HepG2 (cell line): ENCODE results near the gene ZNF442. TPM values are rescaled to one million over a fixed set of nuclear protein-coding genes. Genes with fewer than 3 reads are reported as not detected.

Experiments used
- ATF1 ChIP-seq: IDR thresholded peaks from 2 replicates; pipeline ENCODE4 v1.6.1; 2016; ENCODE audit warnings: mild to moderate bottlenecking, control low read depth
- FOXO4 ChIP-seq: sonication (generic); formaldehyde crosslinking; conservative IDR thresholded peaks from 2 replicates; pipeline ENCODE4 v1.8.1; 2023; ENCODE audit warnings: missing genetic modification reagents
- GZF1 ChIP-seq: sonication (generic); formaldehyde crosslinking; IDR thresholded peaks from 2 replicates; pipeline ENCODE4 v1.5.1; 2020; ENCODE audit warnings: mild to moderate bottlenecking, missing genetic modification reagents
- HDAC6 ChIP-seq: fragments of 200-600 bp; sonication (generic); IDR thresholded peaks from 2 replicates; pipeline ENCODE4 v1.7.0; 2017; ENCODE audit warnings: mild to moderate bottlenecking, antibody characterized with exemption, low read length, low read depth
- HES4 ChIP-seq: sonication (generic); formaldehyde crosslinking; IDR thresholded peaks from 2 replicates; pipeline ENCODE4 v1.9.0; 2021; ENCODE audit warnings: mild to moderate bottlenecking, missing genetic modification reagents, borderline replicate concordance
- HOXA3 ChIP-seq: sonication (generic); formaldehyde crosslinking; IDR thresholded peaks from 2 replicates; pipeline ENCODE4 v1.5.0; 2020; ENCODE audit warnings: missing genetic modification reagents
- JARID2 ChIP-seq: sonication (generic); formaldehyde crosslinking; IDR thresholded peaks from 2 replicates; pipeline ENCODE4 v1.8.1; 2023; ENCODE audit warnings: missing genetic modification reagents, inconsistent platforms; ENCODE audit not compliant: insufficient replicate concordance
- KAT7 ChIP-seq: IDR thresholded peaks from 2 replicates; pipeline ENCODE4 v1.6.1; 2018; ENCODE audit warnings: borderline replicate concordance, missing compliant biosample characterization
- KAT8 ChIP-seq: IDR thresholded peaks from 2 replicates; pipeline ENCODE4 v1.6.1; 2016; ENCODE audit warnings: missing genetic modification reagents, missing compliant biosample characterization
- KDM6A ChIP-seq: IDR thresholded peaks from 2 replicates; pipeline ENCODE4 v1.6.1; 2016; ENCODE audit warnings: low read depth
- MEF2D ChIP-seq: sonication (generic); formaldehyde crosslinking; IDR thresholded peaks from 2 replicates; pipeline ENCODE4 v1.5.1; 2020; ENCODE audit warnings: mild to moderate bottlenecking, missing genetic modification reagents
- PRPF4 ChIP-seq: fragments of 200-400 bp; formaldehyde crosslinking; IDR thresholded peaks from 2 replicates; pipeline ENCODE4 v1.6.1; 2016; ENCODE audit warnings: low read length, low read depth; ENCODE audit not compliant: poor library complexity, severe bottlenecking
- TARDBP ChIP-seq: sonication (generic); formaldehyde crosslinking; IDR thresholded peaks from 2 replicates; pipeline ENCODE4 v1.8.0; 2022; ENCODE audit warnings: mild to moderate bottlenecking, missing genetic modification reagents
- TBX3 ChIP-seq: fragments of 450-650 bp; IDR thresholded peaks from 2 replicates; pipeline ENCODE4 v1.6.1; 2017; ENCODE audit warnings: antibody characterized with exemption, mild to moderate bottlenecking, inconsistent platforms, borderline replicate concordance
- TFAP4 ChIP-seq: sonication (generic); IDR thresholded peaks from 2 replicates; pipeline ENCODE4 v1.6.1; 2016; ENCODE audit warnings: low read depth, borderline replicate concordance
- ZNF335 ChIP-seq: sonication (generic); formaldehyde crosslinking; IDR thresholded peaks from 2 replicates; pipeline ENCODE4 v1.4.0; 2020; ENCODE audit warnings: missing genetic modification reagents
- ZNF337 ChIP-seq: sonication (generic); formaldehyde crosslinking; IDR thresholded peaks from 2 replicates; pipeline ENCODE4 v1.5.1; 2020; ENCODE audit warnings: missing genetic modification reagents, low read depth, mild to moderate bottlenecking, borderline replicate concordance
- ZNF674 ChIP-seq: sonication (generic); formaldehyde crosslinking; IDR thresholded peaks from 2 replicates; pipeline ENCODE4 v1.5.0; 2020; ENCODE audit warnings: low read depth, mild to moderate bottlenecking, missing genetic modification reagents
- ZNF709 ChIP-seq: sonication (generic); formaldehyde crosslinking; IDR thresholded peaks from 2 replicates; pipeline ENCODE4 v1.5.0; 2020; ENCODE audit warnings: mild to moderate bottlenecking, missing genetic modification reagents
- ZNF766 ChIP-seq: sonication (generic); formaldehyde crosslinking; IDR thresholded peaks from 2 replicates; pipeline ENCODE4 v1.5.0; 2020; ENCODE audit warnings: missing genetic modification reagents, borderline replicate concordance
- ZNF773 ChIP-seq: sonication (generic); formaldehyde crosslinking; IDR thresholded peaks from 2 replicates; pipeline ENCODE4 v1.4.0; 2020; ENCODE audit warnings: missing genetic modification reagents, borderline replicate concordance
- ZNF878 ChIP-seq: sonication (generic); formaldehyde crosslinking; IDR thresholded peaks from 2 replicates; pipeline ENCODE4 v1.8.1; 2023; ENCODE audit warnings: mild to moderate bottlenecking, missing genetic modification reagents, moderate library complexity
- polyA plus RNA-seq, 8 experiments: library from polyadenylated mRNA; depleted of rRNA in 3 of 8; stranded (reverse) in 7 of 8; unstranded in 1 of 8; fragments of >200 nt; fragmentation: Illumina TruSeq in 4 of 8; extraction: Trizol in 4 of 8; gene quantifications; 2 replicates each; pipeline versions ENCODE4 v1.2.1 to v1.2.3, GENCODE V29; 2011 to 2016; ENCODE audit warnings: low read depth in 4 of 8, missing spikeins in 1 of 8, mixed read lengths in 1 of 8; ENCODE audit not compliant: insufficient read depth in 1 of 8
- total RNA-seq, 5 experiments: library from RNA; depleted of rRNA; stranded (reverse); fragments of >200 nt; fragmentation: Illumina TruSeq; extraction: Trizol; gene quantifications; 2 replicates each; pipeline ENCODE4 v1.2.3, GENCODE V29; 2016; ENCODE audit warnings: low read depth in 1 of 5
- TF ChIP-seq, protein P1 (sequence below): sonication (generic); formaldehyde crosslinking; IDR thresholded peaks from 2 replicates; pipeline ENCODE4 v1.4.0; 2020; ENCODE audit warnings: missing genetic modification reagents, borderline replicate concordance
- TF ChIP-seq, protein P2 (sequence below): sonication (generic); formaldehyde crosslinking; IDR thresholded peaks from 2 replicates; pipeline ENCODE4 v1.4.0; 2020; ENCODE audit warnings: mild to moderate bottlenecking, missing genetic modification reagents

The ZNF442 gene
- total and polyA plus RNA-seq, 2 of the 13 experiments (the other 11 are each of a cell fraction or from before 2014, with no cell fraction given) = 1.0 to 6.0 TPM

- TF ChIP-seq, protein P1, sequence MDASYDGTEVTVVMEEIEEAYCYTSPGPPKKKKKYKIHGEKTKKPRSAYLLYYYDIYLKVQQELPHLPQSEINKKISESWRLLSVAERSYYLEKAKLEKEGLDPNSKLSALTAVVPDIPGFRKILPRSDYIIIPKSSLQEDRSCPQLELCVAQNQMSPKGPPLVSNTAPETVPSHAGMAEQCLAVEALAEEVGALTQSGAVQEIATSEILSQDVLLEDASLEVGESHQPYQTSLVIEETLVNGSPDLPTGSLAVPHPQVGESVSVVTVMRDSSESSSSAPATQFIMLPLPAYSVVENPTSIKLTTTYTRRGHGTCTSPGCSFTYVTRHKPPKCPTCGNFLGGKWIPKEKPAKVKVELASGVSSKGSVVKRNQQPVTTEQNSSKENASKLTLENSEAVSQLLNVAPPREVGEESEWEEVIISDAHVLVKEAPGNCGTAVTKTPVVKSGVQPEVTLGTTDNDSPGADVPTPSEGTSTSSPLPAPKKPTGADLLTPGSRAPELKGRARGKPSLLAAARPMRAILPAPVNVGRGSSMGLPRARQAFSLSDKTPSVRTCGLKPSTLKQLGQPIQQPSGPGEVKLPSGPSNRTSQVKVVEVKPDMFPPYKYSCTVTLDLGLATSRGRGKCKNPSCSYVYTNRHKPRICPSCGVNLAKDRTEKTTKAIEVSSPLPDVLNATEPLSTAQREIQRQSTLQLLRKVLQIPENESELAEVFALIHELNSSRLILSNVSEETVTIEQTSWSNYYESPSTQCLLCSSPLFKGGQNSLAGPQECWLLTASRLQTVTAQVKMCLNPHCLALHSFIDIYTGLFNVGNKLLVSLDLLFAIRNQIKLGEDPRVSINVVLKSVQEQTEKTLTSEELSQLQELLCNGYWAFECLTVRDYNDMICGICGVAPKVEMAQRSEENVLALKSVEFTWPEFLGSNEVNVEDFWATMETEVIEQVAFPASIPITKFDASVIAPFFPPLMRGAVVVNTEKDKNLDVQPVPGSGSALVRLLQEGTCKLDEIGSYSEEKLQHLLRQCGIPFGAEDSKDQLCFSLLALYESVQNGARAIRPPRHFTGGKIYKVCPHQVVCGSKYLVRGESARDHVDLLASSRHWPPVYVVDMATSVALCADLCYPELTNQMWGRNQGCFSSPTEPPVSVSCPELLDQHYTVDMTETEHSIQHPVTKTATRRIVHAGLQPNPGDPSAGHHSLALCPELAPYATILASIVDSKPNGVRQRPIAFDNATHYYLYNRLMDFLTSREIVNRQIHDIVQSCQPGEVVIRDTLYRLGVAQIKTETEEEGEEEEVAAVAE (CRISPR knock-in tag) = no peak
- TF ChIP-seq ZNF766 (CRISPR knock-in tag) = no peak
- peak; percentile 62 for TF ChIP-seq PRPF4
- TF ChIP-seq ZNF674 = no peak
- peak; percentile 42; the same call in 1 of the 2 replicates for TF ChIP-seq ATF1 (CRISPR knock-in tag)
- TF ChIP-seq KAT8 = peak; percentile 32; the same call in 1 of the 2 replicates
- no peak for TF ChIP-seq HDAC6
- peak; percentile 83 for TF ChIP-seq TFAP4
- no peak for TF ChIP-seq ZNF773 (CRISPR knock-in tag)
- peak; percentile 57; the same call in 1 of the 2 replicates for TF ChIP-seq HOXA3
- TF ChIP-seq ZNF335 (CRISPR knock-in tag) = 0 out of 2 replicates have a peak, but pooled peaks have one; percentile 23
- no peak for TF ChIP-seq JARID2 (CRISPR knock-in tag)
- peak; percentile 69 for TF ChIP-seq TARDBP
- no peak for TF ChIP-seq ZNF709 (CRISPR knock-in tag)
- TF ChIP-seq MEF2D (CRISPR knock-in tag) = 0 out of 2 replicates have a peak, but pooled peaks have one; percentile 45
- TF ChIP-seq GZF1 (CRISPR knock-in tag) = no peak
- peak; percentile 62; the same call in 1 of the 2 replicates for TF ChIP-seq TBX3
- TF ChIP-seq, protein P2, sequence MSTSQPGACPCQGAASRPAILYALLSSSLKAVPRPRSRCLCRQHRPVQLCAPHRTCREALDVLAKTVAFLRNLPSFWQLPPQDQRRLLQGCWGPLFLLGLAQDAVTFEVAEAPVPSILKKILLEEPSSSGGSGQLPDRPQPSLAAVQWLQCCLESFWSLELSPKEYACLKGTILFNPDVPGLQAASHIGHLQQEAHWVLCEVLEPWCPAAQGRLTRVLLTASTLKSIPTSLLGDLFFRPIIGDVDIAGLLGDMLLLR (CRISPR knock-in tag) = no peak
- no peak for TF ChIP-seq ZNF337
- no peak for TF ChIP-seq FOXO4 (CRISPR knock-in tag)
- no peak for TF ChIP-seq HES4
- peak; percentile 91 for TF ChIP-seq KDM6A
- TF ChIP-seq KAT7 = 0 out of 2 replicates have a peak, but pooled peaks have one; percentile 25
- TF ChIP-seq ZNF878 (CRISPR knock-in tag) = peak; percentile 47; the same call in 1 of the 2 replicates
These were observed 34.1 kb downstream of the ZNF442 start (continued) for GRCh38 chr19:12331211-12331941.
